HG03442 (cell line): ENCODE measurements around the gene KIF22.
"Not testable (repeated sequence)": the region's sequence is repeated elsewhere in the genome, so short reads cannot be mapped to it uniquely, and the experiment has no call there.

Experiments used
- ATAC-seq: cut with Tn5 transposase; IDR thresholded peaks from one replicate; pipeline ENCODE4 v1.9.1; 2021; ENCODE audit warnings: mild to moderate bottlenecking, moderate library complexity; ENCODE audit not compliant: unreplicated experiment

KIF22 gene

GRCh38 chr16:29793153-29793552 lies 2.6 kb downstream of the KIF22 start:
- not testable (repeated sequence) for ATAC-seq

- ATAC-seq = no peak
These were observed 3.7 kb downstream of the KIF22 start for GRCh38 chr16:29794231-29794710.

- ATAC-seq = no peak
These were observed 11.9 kb downstream of the KIF22 start for GRCh38 chr16:29802416-29802935.

GRCh38 chr16:29804020-29804419 lies 13.5 kb downstream of the KIF22 start:
- ATAC-seq = no peak

GRCh38 chr16:29804455-29805231 lies 14.1 kb downstream of the KIF22 start:
- no peak for ATAC-seq

- ATAC-seq = peak; percentile 48
These were observed 14.9 kb downstream of the KIF22 start for GRCh38 chr16:29805232-29806098.

- ATAC-seq = no peak
These were observed 15.6 kb downstream of the KIF22 start, which contains the start of gene MAZ for GRCh38 chr16:29806099-29806579. Gene MAZ, plus strand, starts transcription at chr16:29806529. Its CDS starts 173 bp downstream, at chr16:29806702.

GRCh38 chr16:29806641-29807425 lies 16.3 kb downstream of the KIF22 start:
- no peak for ATAC-seq

- no peak for ATAC-seq
These were observed 17.1 kb downstream of the KIF22 start for GRCh38 chr16:29807426-29808218.

- no peak for ATAC-seq
These were observed 17.8 kb downstream of the KIF22 start for GRCh38 chr16:29808219-29808900.

- no peak for ATAC-seq
These were observed 18.6 kb downstream of the KIF22 start for GRCh38 chr16:29809031-29809747.

GRCh38 chr16:29809850-29810698 lies 19.5 kb downstream of the KIF22 start:
- ATAC-seq = no peak

GRCh38 chr16:29810699-29811169 lies 20.2 kb downstream of the KIF22 start:
- ATAC-seq = no peak

GRCh38 chr16:29811170-29811895 lies 20.8 kb downstream of the KIF22 start:
- ATAC-seq = peak; percentile 35

- no peak for ATAC-seq
These were observed 21.5 kb downstream of the KIF22 start, which contains the start of gene PRRT2 for GRCh38 chr16:29811896-29812665. Gene PRRT2, plus strand, starts transcription at chr16:29812193. Its CDS starts 862 bp downstream, at chr16:29813055.
